Stomach (tissue), 4 donors: ENCODE measurements around the gene CEACAM1.
"Not testable (repeated sequence)": the region's sequence is repeated elsewhere in the genome, so short reads cannot be mapped to it uniquely, and the experiment has no call there.

Source experiments
- POLR2A ChIP-seq, 4 donors: fragments of 450-650 bp; IDR thresholded peaks; one replicate each; pipeline ENCODE4 v1.6.1; 2016; ENCODE audit warnings: antibody characterized with exemption in 4 of 4, control low read depth in 2 of 4, mild to moderate bottlenecking in 1 of 4, moderate library complexity in 1 of 4
- TF ChIP-seq, protein P1 (sequence below), 7 experiments: fragments of 450-650 bp in 4 of 7; fragments of 200-600 bp in 3 of 7; sonication (generic) in 3 of 7; IDR thresholded peaks; one replicate each; pipeline ENCODE4 v1.5.1; 2016 to 2019; ENCODE audit warnings: antibody characterized with exemption in 7 of 7, control low read depth in 2 of 7, mild to moderate bottlenecking in 1 of 7

GRCh38 chr19:42522262-42522661 lies 6.0 kb downstream of the CEACAM1 start:
- TF ChIP-seq, protein P1, sequence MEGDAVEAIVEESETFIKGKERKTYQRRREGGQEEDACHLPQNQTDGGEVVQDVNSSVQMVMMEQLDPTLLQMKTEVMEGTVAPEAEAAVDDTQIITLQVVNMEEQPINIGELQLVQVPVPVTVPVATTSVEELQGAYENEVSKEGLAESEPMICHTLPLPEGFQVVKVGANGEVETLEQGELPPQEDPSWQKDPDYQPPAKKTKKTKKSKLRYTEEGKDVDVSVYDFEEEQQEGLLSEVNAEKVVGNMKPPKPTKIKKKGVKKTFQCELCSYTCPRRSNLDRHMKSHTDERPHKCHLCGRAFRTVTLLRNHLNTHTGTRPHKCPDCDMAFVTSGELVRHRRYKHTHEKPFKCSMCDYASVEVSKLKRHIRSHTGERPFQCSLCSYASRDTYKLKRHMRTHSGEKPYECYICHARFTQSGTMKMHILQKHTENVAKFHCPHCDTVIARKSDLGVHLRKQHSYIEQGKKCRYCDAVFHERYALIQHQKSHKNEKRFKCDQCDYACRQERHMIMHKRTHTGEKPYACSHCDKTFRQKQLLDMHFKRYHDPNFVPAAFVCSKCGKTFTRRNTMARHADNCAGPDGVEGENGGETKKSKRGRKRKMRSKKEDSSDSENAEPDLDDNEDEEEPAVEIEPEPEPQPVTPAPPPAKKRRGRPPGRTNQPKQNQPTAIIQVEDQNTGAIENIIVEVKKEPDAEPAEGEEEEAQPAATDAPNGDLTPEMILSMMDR (IDR thresholded peaks at IDR 0.05) = not testable (repeated sequence)
- TF ChIP-seq POLR2A (IDR thresholded peaks at IDR 0.05) = not testable (repeated sequence)
